ENCODE results near the gene GOLGA8B.
"Not testable (repeated sequence)": the region's sequence is repeated elsewhere in the genome, so short reads cannot be mapped to it uniquely, and the experiment has no call there.

Gene GOLGA8B

GRCh38 chr15:34597316-34597715, 13.9 kb upstream of the GOLGA8B start:
- no peak for DNase-seq (ENCODE audit: low read depth)

GRCh38 chr15:34594361-34594760, 10.9 kb upstream of the GOLGA8B start:
- DNase-seq (ENCODE audit: low read depth) = no peak

GRCh38 chr15:34591306-34591705, 7.9 kb upstream of the GOLGA8B start:
- no peak for DNase-seq (ENCODE audit: low read depth)

GRCh38 chr15:34588046-34588674, 4.7 kb upstream of the GOLGA8B start:
- peak; percentile 86 for DNase-seq (ENCODE audit: low read depth)

GRCh38 chr15:34585966-34586365, 2.5 kb upstream of the GOLGA8B start:
- not testable (repeated sequence) for DNase-seq (ENCODE audit: low read depth)

- no peak for DNase-seq (ENCODE audit: low read depth)
Observed at GRCh38 chr15:34584996-34585395, 1.5 kb upstream of the GOLGA8B start.

- DNase-seq (ENCODE audit: low read depth) = no peak
Observed at GRCh38 chr15:34584330-34584668, 848 bp upstream of the GOLGA8B start.

GRCh38 chr15:34582461-34583371, 735 bp downstream of the GOLGA8B start:
- DNase-seq (ENCODE audit: low read depth) = peak; percentile 46

- not testable (repeated sequence) for DNase-seq (ENCODE audit: low read depth)
Observed at GRCh38 chr15:34581687-34582460, 1.6 kb downstream of the GOLGA8B start.

- no peak for DNase-seq (ENCODE audit: low read depth)
Observed at GRCh38 chr15:34581043-34581365, 2.4 kb downstream of the GOLGA8B start.

- DNase-seq (ENCODE audit: low read depth) = not testable (repeated sequence)
Observed at GRCh38 chr15:34580251-34581042, 3.0 kb downstream of the GOLGA8B start.

- DNase-seq (ENCODE audit: low read depth) = no peak
Observed at GRCh38 chr15:34578283-34578674, 5.2 kb downstream of the GOLGA8B start.

- peak; percentile 50 for DNase-seq (ENCODE audit: low read depth)
Observed at GRCh38 chr15:34577658-34578282, 5.7 kb downstream of the GOLGA8B start.

GRCh38 chr15:34575035-34575434, 8.4 kb downstream of the GOLGA8B start:
- not testable (repeated sequence) for DNase-seq (ENCODE audit: low read depth)

- DNase-seq (ENCODE audit: low read depth) = not testable (repeated sequence)
Observed at GRCh38 chr15:34572921-34573320, 10.5 kb downstream of the GOLGA8B start.

GRCh38 chr15:34572019-34572641, 11.3 kb downstream of the GOLGA8B start:
- DNase-seq (ENCODE audit: low read depth) = not testable (repeated sequence)

GRCh38 chr15:34569670-34570396, 13.6 kb downstream of the GOLGA8B start:
- not testable (repeated sequence) for DNase-seq (ENCODE audit: low read depth)

- DNase-seq (ENCODE audit: low read depth) = not testable (repeated sequence)
Observed at GRCh38 chr15:34567174-34567573, 16.3 kb downstream of the GOLGA8B start.

- not testable (repeated sequence) for DNase-seq (ENCODE audit: low read depth)
Observed at GRCh38 chr15:34564711-34565110, 18.7 kb downstream of the GOLGA8B start.

- DNase-seq (ENCODE audit: low read depth) = not testable (repeated sequence)
Observed at GRCh38 chr15:34560814-34561213, 22.6 kb downstream of the GOLGA8B start.
